SU-DHL-6 (cell line): ENCODE results near the gene NEURL2.

ENCODE experiments used
- H2AFZ ChIP-seq: fragments of 200-600 bp; sonication (generic); 2 replicates; pipeline ENCODE4 v1.6.1; 2014; ENCODE audit warnings: low read depth, mild to moderate bottlenecking, moderate library complexity, mixed read lengths, antibody characterized with exemption, low read length; ENCODE audit not compliant: severe bottlenecking
- H3F3A ChIP-seq: fragments of 200-600 bp; shearing (Covaris generic); 2 replicates; pipeline ENCODE4 v1.6.0; 2016; ENCODE audit warnings: antibody characterized with exemption, mild to moderate bottlenecking; ENCODE audit not compliant: insufficient read depth
- H3K27ac ChIP-seq: fragments of 200-600 bp; sonication (generic); 2 replicates; pipeline ENCODE4 v1.5.1; 2016; ENCODE audit warnings: low read depth, mild to moderate bottlenecking, low read length, moderate library complexity, mixed read lengths
- H3K27me3 ChIP-seq: fragments of 200-600 bp; sonication (generic), shearing (Covaris generic); 2 replicates; pipeline ENCODE4 v1.6.0; 2014; ENCODE audit warnings: mild to moderate bottlenecking, low read length
- H3K36me3 ChIP-seq: fragments of 200-600 bp; sonication (generic); 2 replicates; pipeline ENCODE4 v1.6.1; 2014; ENCODE audit warnings: mild to moderate bottlenecking, low read length, mixed read lengths
- H3K4me2 ChIP-seq: fragments of 300-600, 200-600 bp; shearing (Covaris generic), sonication (generic); 2 replicates; pipeline ENCODE4 v1.6.0; 2014; ENCODE audit warnings: low read length, low read depth, mild to moderate bottlenecking; ENCODE audit not compliant: poor library complexity, severe bottlenecking
- H3K4me3 ChIP-seq: fragments of 200-600 bp; sonication (generic); 2 replicates; pipeline ENCODE4 v1.5.1; 2014; ENCODE audit warnings: antibody characterized with exemption, low read length, mild to moderate bottlenecking, mixed read lengths; ENCODE audit not compliant: insufficient read depth, poor library complexity, severe bottlenecking
- H3K79me2 ChIP-seq: fragments of 200-600 bp; sonication (generic); 2 replicates; pipeline ENCODE4 v1.6.1; 2014; ENCODE audit warnings: mild to moderate bottlenecking, low read length, moderate library complexity; ENCODE audit not compliant: insufficient read depth
- H3K9ac ChIP-seq: fragments of 200-600 bp; sonication (generic); 2 replicates; pipeline ENCODE4 v1.7.0; 2014; ENCODE audit warnings: mild to moderate bottlenecking, low read length
- H3K9me2 ChIP-seq: fragments of 200-600 bp; sonication (generic); replicated peaks from 2 replicates; pipeline ENCODE4 v1.6.1; 2014; ENCODE audit warnings: low read length; ENCODE audit not compliant: insufficient read depth
- H3K9me3 ChIP-seq: fragments of 200-600 bp; sonication (generic); 2 replicates; pipeline ENCODE4 v1.6.1; 2014; ENCODE audit warnings: low read length, mixed read lengths; ENCODE audit not compliant: insufficient read depth
- H4K20me1 ChIP-seq: fragments of 200-600 bp; sonication (generic); 2 replicates; pipeline ENCODE4 v1.6.1; 2014; ENCODE audit warnings: low read depth, mild to moderate bottlenecking, antibody characterized with exemption, low read length, moderate library complexity, mixed read lengths
- CTCF ChIP-seq: fragments of 200-600 bp; sonication (generic); IDR thresholded peaks from one replicate; pipeline ENCODE4 v1.5.1; 2017; ENCODE audit warnings: antibody characterized with exemption, mild to moderate bottlenecking, low read length, moderate library complexity; ENCODE audit not compliant: insufficient read depth, poor library complexity, severe bottlenecking
- EZH2phosphoT487 ChIP-seq: fragments of 200-600 bp; sonication (generic), shearing (Covaris generic); conservative IDR thresholded peaks from 2 replicates; pipeline ENCODE4 v1.6.1; 2018; ENCODE audit warnings: mild to moderate bottlenecking, antibody characterized with exemption, low read length, moderate library complexity, mixed read lengths

NEURL2 gene

GRCh38 chr20:45890077-45890984 lies 677 bp downstream of the NEURL2 start:
- H3K4me2 ChIP-seq, result peak overlapping the region; percentile 65
- H3K27me3 ChIP-seq, result no peaks in the 10 kb centered on the region
- TF ChIP-seq EZH2phosphoT487 (no peak), CTCF (no peak)
- no peaks in the 10 kb centered on the region for H3F3A ChIP-seq
- H4K20me1 ChIP-seq, result no peaks in the 10 kb centered on the region
- peak overlapping the region; percentile 81 for H3K9ac ChIP-seq
- H2AFZ ChIP-seq, result peak overlapping the region; percentile 93
- no peaks in the 10 kb centered on the region for H3K36me3 ChIP-seq
- no peaks in the 10 kb centered on the region for H3K9me2 ChIP-seq
- H3K27ac ChIP-seq, result peak overlapping the region; percentile 45
- no peaks in the 10 kb centered on the region for H3K9me3 ChIP-seq
- H3K4me3 ChIP-seq, result peak overlapping the region; percentile 86
- no peaks in the 10 kb centered on the region for H3K79me2 ChIP-seq

- no peak overlapping the region for H3K4me2 ChIP-seq
- no peak overlapping the region for H3K9ac ChIP-seq
- no peak overlapping the region for H2AFZ ChIP-seq
- H3K9me2 ChIP-seq, result no peaks in the 10 kb centered on the region
- no peaks in the 10 kb centered on the region for H3K27me3 ChIP-seq
- H3K4me3 ChIP-seq, result no peak overlapping the region
- no peak overlapping the region for H3K27ac ChIP-seq
- no peaks in the 10 kb centered on the region for H3F3A ChIP-seq
- H3K9me3 ChIP-seq, result no peaks in the 10 kb centered on the region
- H3K36me3 ChIP-seq, result no peaks in the 10 kb centered on the region
- TF ChIP-seq CTCF (no peak), EZH2phosphoT487 (no peak)
- no peaks in the 10 kb centered on the region for H3K79me2 ChIP-seq
- H4K20me1 ChIP-seq, result no peaks in the 10 kb centered on the region
Measured at GRCh38 chr20:45888681-45889080, 2.3 kb downstream of the NEURL2 start.

- no peak within 1 kb of the TSS for H3K4me2 ChIP-seq
- H3K27ac ChIP-seq, result no peak within 1 kb of the TSS
- no peaks in the 10 kb centered on the region for H3K27me3 ChIP-seq
- H2AFZ ChIP-seq, result no peak within 1 kb of the TSS
- no peaks in the 10 kb centered on the region for H3K9me2 ChIP-seq
- no peaks in the 10 kb centered on the region for H3K36me3 ChIP-seq
- no peaks in the 10 kb centered on the region for H3K9me3 ChIP-seq
- no peaks in the 10 kb centered on the region for H3F3A ChIP-seq
- H4K20me1 ChIP-seq, result no peaks in the 10 kb centered on the region
- no peak within 1 kb of the TSS for H3K4me3 ChIP-seq
- no peak within 1 kb of the TSS for H3K9ac ChIP-seq
- TF ChIP-seq EZH2phosphoT487, result no peak
- TF ChIP-seq CTCF, result no peak
- H3K79me2 ChIP-seq, result no peaks in the 10 kb centered on the region
Measured at GRCh38 chr20:45887346-45887715, 3.7 kb downstream of the NEURL2 start, which contains the start of gene SPATA25. TSS of gene SPATA25 (minus strand) at chr20:45887622. CDS start at chr20:45887590, 32 bp downstream.
